Heart right ventricle (tissue), 16 donors: ENCODE measurements around the gene ARL10. TPM values are rescaled to one million over a fixed set of nuclear protein-coding genes. Genes with fewer than 3 reads are reported as not detected.

Experiments used
- ATAC-seq, 8 donors: fragments of 200-7000 bp; cut with Tn5 transposase; one replicate each; pipeline ENCODE4 v1.9.1; 2020; ENCODE audit warnings: mild to moderate bottlenecking in 8 of 8, moderate library complexity in 8 of 8, moderate number of reproducible peaks in 1 of 8
- DNase-seq, 2 donors: peaks; one replicate each; pipeline ENCODE4 v3.0.0-alpha.2; 2020
- H3K27ac ChIP-seq, 10 donors: fragments of 200-600 bp; sonication (generic) in 2 of 10; one replicate each; pipeline versions ENCODE4 v1.5.0 to v1.8.0; 2020 to 2022; ENCODE audit warnings: mild to moderate bottlenecking in 3 of 10
- H3K27me3 ChIP-seq, 7 donors: fragments of 200-600 bp; one replicate each; pipeline ENCODE4 v1.8.0; 2021 to 2022; ENCODE audit warnings: mild to moderate bottlenecking in 2 of 7
- H3K36me3 ChIP-seq, 9 donors: fragments of 200-600 bp; sonication (generic) in 1 of 9; one replicate each; pipeline versions ENCODE4 v1.5.0 to v1.8.0; 2020 to 2022; ENCODE audit warnings: mild to moderate bottlenecking in 2 of 9
- H3K4me1 ChIP-seq, 9 donors: fragments of 200-600 bp; sonication (generic) in 1 of 9; one replicate each; pipeline versions ENCODE4 v1.5.0 to v1.8.0; 2020 to 2022; ENCODE audit warnings: mild to moderate bottlenecking in 4 of 9
- H3K4me3 ChIP-seq, 10 donors: fragments of 200-600 bp; sonication (generic) in 2 of 10; one replicate each; pipeline versions ENCODE4 v1.5.0 to v1.8.0; 2020 to 2022; ENCODE audit warnings: mild to moderate bottlenecking in 7 of 10, moderate library complexity in 2 of 10
- H3K9me3 ChIP-seq, 11 donors: fragments of 200-600 bp in 10 of 11; sonication (generic) in 2 of 11; one replicate each; pipeline versions ENCODE4 v1.5.0 to v1.8.0; 2013 to 2022; ENCODE audit warnings: mild to moderate bottlenecking in 2 of 11, control low read depth in 1 of 11, moderate library complexity in 1 of 11
- WGBS, 2 donors: extraction: QIAGEN DNeasy Blood & Tissue Kit; methylation state at CpG; one replicate each; pipeline ENCODE4 v1.1.7; 2013; ENCODE audit warnings: inconsistent platforms in 1 of 2; 5-methylcytosine and 5-hydroxymethylcytosine counted together
- intact Hi-C, 10 donors: fragments of 100-400 bp; cut with DNase I; formaldehyde crosslinking; loops; one replicate each; pipeline versions ENCODE4 v1.11.1 to v1.14.2; 2022
- polyA plus RNA-seq, 2 donors: library from polyadenylated mRNA; stranded (reverse); fragments of 200-250 nt; gene quantifications; one replicate each; pipeline ENCODE4 v1.2.3, GENCODE V29; 2013
- total RNA-seq, 10 donors: library from RNA; stranded (reverse); fragmentation: NEBNext Ultra II Directional in 3 of 10; extraction: Animal tissue kit (Norgen Biotek cat#: 25700) in 3 of 10; gene quantifications; one replicate each; pipeline versions ENCODE4 v1.2.1 to v1.2.4, GENCODE V29; 2021 to 2023
- TF ChIP-seq, protein P1 (sequence below), 9 donors: fragments of 200-600 bp; sonication (generic) in 2 of 9; IDR thresholded peaks; one replicate each; pipeline versions ENCODE4 v1.5.0 to v1.8.0; 2021 to 2022; ENCODE audit warnings: antibody characterized with exemption in 9 of 9, mild to moderate bottlenecking in 5 of 9, moderate library complexity in 1 of 9
- donor health status: Arrhythmogenic right ventricular cardiomyopathy.
- donor health status: ischemic (EF 13 %, LVEDD 7.1; RV severe dilation, severe dysfunction).
- donor health status: healthy with polysubstance abuse.
- donor health status: DM: no; HTN: yes; CAD: no.
- donor health status: DM: no; HTN: no; CAD: no.
- donor health status: ischemic (EF 25% LVEDD 6.9; RV normal size, moderate dysfunction).
- donor health status: ischemic (EF 25% LVEDD 5.7; RV mildly dilated, moderate dysfunction).
- donor health status: healthy.
- donor health status: DM: yes; HTN: yes; CAD: no.
- donor health status: Ischemic cardiomyopathy.
- donor health status: ischemic (EF 35%, LVEDD 5.7; RV mildly dilated, moderate dysfunction).
- donor health status: nonischemic (EF 11% LVEDD 7.7; RV severe dilation, severe dysfunction).
- donor health status: DM: yes; HTN: yes; CAD: no.
- donor health status: PGD.
- donor health status: ischemic (EF 29% LVEDD 5.4; RV normal size, mild dysfunction).
- donor health status: nonischemic (EF 23%, LVEDD 6.1; RV moderate dilation, normal function).

ARL10 gene
- total and polyA plus RNA-seq, 12 donors = 1.5 to 12.3 (median 6.7) TPM

DNA sequence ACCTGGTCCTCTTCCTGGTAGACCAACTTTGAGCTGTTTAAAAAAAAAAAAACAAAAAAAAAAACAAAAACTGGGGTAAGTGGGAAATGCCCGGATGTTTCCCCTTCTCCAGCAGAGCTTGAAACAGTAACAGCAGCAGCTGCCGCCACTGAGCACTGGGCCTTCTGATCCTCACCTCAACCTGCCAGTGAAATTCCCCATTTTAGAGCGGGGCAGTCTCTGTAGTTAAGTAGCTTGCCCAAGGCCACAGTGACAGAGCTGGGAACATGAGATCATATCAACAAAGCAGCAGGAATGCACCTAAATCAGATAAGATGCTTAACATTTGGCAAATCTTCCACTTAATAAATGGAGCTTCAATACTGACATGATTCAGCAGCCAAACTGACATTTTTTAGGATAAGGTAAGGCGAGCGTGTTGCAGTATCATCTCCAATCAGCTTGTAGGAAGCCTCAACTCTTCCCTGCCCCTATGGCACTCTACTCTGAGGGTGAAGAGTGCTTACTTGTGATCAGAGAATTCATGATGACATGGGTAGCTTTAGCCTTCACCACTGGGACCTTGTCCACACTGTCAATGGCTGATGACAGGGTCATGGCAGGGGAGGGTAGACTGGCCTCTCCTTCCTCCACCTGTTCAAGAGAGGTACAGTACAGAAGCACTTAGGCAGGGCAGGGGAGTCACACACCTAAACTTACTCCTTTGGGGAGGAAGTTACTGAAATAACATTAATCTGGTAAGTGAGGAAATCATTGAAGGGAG, 13.0 kb upstream of the ARL10 start:
- H3K4me1 ChIP-seq = no peaks in the 10 kb centered on the region
- H3K4me3 ChIP-seq = no peak overlapping the region
- 95% methylated on average over 5 of the region's 5 CpGs for WGBS, 2 donors
- H3K36me3 ChIP-seq = peaks cover 0 to 100% (median 62%) of the 10 kb centered on the region in 9 donors
- no peak for ATAC-seq
- DNase-seq = no peak
- TF ChIP-seq, protein P1, sequence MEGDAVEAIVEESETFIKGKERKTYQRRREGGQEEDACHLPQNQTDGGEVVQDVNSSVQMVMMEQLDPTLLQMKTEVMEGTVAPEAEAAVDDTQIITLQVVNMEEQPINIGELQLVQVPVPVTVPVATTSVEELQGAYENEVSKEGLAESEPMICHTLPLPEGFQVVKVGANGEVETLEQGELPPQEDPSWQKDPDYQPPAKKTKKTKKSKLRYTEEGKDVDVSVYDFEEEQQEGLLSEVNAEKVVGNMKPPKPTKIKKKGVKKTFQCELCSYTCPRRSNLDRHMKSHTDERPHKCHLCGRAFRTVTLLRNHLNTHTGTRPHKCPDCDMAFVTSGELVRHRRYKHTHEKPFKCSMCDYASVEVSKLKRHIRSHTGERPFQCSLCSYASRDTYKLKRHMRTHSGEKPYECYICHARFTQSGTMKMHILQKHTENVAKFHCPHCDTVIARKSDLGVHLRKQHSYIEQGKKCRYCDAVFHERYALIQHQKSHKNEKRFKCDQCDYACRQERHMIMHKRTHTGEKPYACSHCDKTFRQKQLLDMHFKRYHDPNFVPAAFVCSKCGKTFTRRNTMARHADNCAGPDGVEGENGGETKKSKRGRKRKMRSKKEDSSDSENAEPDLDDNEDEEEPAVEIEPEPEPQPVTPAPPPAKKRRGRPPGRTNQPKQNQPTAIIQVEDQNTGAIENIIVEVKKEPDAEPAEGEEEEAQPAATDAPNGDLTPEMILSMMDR (IDR thresholded peaks at IDR 0.05) = no peak
- H3K9me3 ChIP-seq = no peaks in the 10 kb centered on the region
- intact Hi-C loops = no loop called here
- no peak overlapping the region for H3K27ac ChIP-seq
- H3K27me3 ChIP-seq = no peaks in the 10 kb centered on the region

DNA sequence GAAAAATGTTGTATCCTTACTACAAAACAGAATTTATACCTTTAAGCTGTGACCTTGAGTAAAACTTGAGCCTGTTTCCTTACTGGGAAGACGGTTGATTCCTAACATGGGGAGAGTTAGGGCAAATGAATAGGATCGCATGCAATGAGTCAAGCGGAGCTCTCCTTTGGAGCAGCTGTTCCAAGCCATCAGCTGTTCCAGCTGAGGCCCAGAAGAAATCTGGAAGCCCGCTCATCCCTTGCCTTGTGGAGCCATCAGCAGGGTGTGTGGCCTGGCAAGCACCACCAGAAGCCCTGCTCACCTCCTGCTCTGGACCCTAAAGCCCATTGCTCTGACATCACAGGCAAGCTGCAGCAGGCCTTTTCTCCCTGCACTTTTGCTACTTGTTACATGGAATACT, 11.8 kb upstream of the ARL10 start:
- no peak overlapping the region for H3K27ac ChIP-seq
- TF ChIP-seq, protein P1 (IDR thresholded peaks at IDR 0.05) = no peak
- no peaks in the 10 kb centered on the region for H3K4me1 ChIP-seq
- H3K9me3 ChIP-seq = no peaks in the 10 kb centered on the region
- WGBS, 2 donors = 93 to 98% methylated on average over 4 of the region's 4 CpGs
- H3K4me3 ChIP-seq = no peak overlapping the region
- H3K27me3 ChIP-seq = no peaks in the 10 kb centered on the region
- peaks cover 0 to 100% (median 51%) of the 10 kb centered on the region in 9 donors for H3K36me3 ChIP-seq
- ATAC-seq = no peak
- no peak for DNase-seq
- intact Hi-C loops = no loop called here

DNA sequence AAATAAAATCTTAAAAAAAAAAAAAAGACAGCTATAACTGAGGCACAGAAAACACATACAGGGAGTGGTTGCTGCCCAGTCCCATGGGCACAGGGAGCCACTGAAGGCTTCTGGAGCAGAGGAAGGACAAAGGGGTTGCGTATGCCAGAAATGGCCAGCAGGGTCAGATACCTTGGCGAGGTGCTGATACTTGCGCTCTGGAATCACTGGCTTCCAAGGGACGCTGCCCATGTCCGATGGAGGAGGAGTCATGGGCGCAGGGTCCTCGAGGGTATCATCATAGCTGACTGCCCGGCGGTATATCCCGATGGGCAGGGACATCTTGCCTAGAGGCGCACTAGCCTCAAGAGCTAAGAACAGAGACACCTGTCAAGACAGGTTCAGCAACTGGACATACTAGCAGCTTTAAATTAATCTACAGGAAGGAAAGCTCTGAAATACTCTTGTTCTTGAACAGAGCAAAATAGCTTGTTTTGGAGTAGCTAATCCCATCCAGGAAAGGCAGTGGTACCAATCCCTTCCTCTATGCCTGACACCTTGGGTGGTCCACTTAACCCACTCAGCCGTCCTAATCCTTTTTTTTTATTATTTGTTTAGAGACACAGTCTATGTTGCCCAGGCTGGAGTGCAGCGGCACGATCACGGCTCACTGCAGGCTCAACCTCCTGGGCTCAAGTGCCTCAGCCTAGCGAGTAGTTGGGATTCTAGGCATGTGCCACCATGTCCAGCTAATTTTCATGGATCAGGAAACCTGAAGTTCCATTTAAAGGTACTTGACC, 9.7 kb upstream of the ARL10 start:
- H3K36me3 ChIP-seq = peaks cover 0 to 91% (median 40%) of the 10 kb centered on the region in 9 donors
- no peaks in the 10 kb centered on the region for H3K9me3 ChIP-seq
- WGBS, 2 donors = 90 to 92% methylated on average over 16 of the region's 16 CpGs
- peaks cover 0 to 15% (median 12%) of the 10 kb centered on the region in 9 donors for H3K4me1 ChIP-seq
- H3K27me3 ChIP-seq = no peaks in the 10 kb centered on the region
- intact Hi-C loops = no loop called here
- H3K27ac ChIP-seq = no peak overlapping the region
- no peak overlapping the region for H3K4me3 ChIP-seq
- no peak for ATAC-seq
- no peak for DNase-seq
- TF ChIP-seq, protein P1 (IDR thresholded peaks at IDR 0.05) = no peak

DNA sequence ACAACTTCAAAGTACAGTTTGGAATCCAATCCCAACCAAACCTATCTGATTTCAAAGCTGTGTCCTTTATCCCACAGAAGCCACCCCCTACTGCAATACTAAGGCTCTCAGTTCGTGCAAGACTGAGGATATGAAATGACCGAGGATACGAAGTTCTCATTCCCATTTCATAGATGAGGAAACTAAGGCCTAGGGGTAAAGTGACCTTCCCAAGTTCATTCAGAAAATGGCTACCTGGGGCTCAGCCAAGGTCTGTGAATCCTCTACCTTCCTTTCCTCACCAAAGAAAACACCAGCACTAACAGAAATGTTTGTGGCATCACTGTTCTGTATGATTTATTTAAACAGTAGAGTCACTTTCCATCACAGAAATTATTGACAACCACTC, 9.1 kb upstream of the ARL10 start:
- peaks cover 0 to 17% (median 14%) of the 10 kb centered on the region in 9 donors for H3K4me1 ChIP-seq
- no peaks in the 10 kb centered on the region for H3K9me3 ChIP-seq
- TF ChIP-seq, protein P1 (IDR thresholded peaks at IDR 0.05) = no peak
- 95 to 96% methylated on average over 3 of the region's 3 CpGs for WGBS, 2 donors
- H3K27me3 ChIP-seq = no peaks in the 10 kb centered on the region
- H3K27ac ChIP-seq = no peak overlapping the region
- intact Hi-C loops = no loop called here
- peaks cover 0 to 86% (median 40%) of the 10 kb centered on the region in 9 donors for H3K36me3 ChIP-seq
- no peak for ATAC-seq
- no peak overlapping the region for H3K4me3 ChIP-seq
- no peak for DNase-seq
